Left lung (tissue), 10 donors: ENCODE measurements around the gene CAV1. TPM values are rescaled to one million over a fixed set of nuclear protein-coding genes. Genes with fewer than 3 reads are reported as not detected.

Source experiments
- ATAC-seq: fragments of 200-7000 bp; cut with Tn5 transposase; one replicate; pipeline ENCODE4 v1.9.1; 2020; ENCODE audit warnings: moderate library complexity
- DNase-seq, 4 donors: peaks; one replicate each; pipeline ENCODE4 v3.0.0-alpha.2; 2013 to 2020
- H3K27ac ChIP-seq, 2 donors: fragments of 200-600 bp; sonication (generic) in 1 of 2; one replicate each; pipeline versions ENCODE4 v1.5.0 to v1.8.0; 2020 to 2021
- H3K27me3 ChIP-seq, 2 donors: fragments of 200-600 bp; sonication (generic) in 1 of 2; one replicate each; pipeline versions ENCODE4 v1.5.0 to v1.8.0; 2020 to 2021
- H3K36me3 ChIP-seq, 2 donors: fragments of 200-600 bp; sonication (generic) in 1 of 2; one replicate each; pipeline versions ENCODE4 v1.5.0 to v1.8.0; 2020 to 2021
- H3K4me1 ChIP-seq, 2 donors: fragments of 200-600 bp; one replicate each; pipeline ENCODE4 v1.8.0; 2021
- H3K4me3 ChIP-seq, 2 donors: fragments of 200-600 bp; sonication (generic) in 1 of 2; one replicate each; pipeline versions ENCODE4 v1.5.0 to v1.8.0; 2020 to 2021; ENCODE audit warnings: mild to moderate bottlenecking in 1 of 2
- H3K9me3 ChIP-seq, 2 donors: fragments of 200-600 bp; sonication (generic) in 1 of 2; one replicate each; pipeline versions ENCODE4 v1.5.0 to v1.8.0; 2020 to 2021
- intact Hi-C, 2 donors: fragments of 100-400 bp; cut with DNase I; formaldehyde crosslinking; loops; one replicate each; pipeline versions ENCODE4 v1.11.2 to v1.14.2; 2022
- polyA plus RNA-seq, 6 donors: library from polyadenylated mRNA; unstranded; fragments of 120-200 nt; gene quantifications; one replicate each; pipeline ENCODE4 v1.2.1, GENCODE V29; 2013; ENCODE audit not compliant: insufficient read length in 6 of 6
- total RNA-seq, 2 donors: library from RNA; stranded (reverse); fragmentation: NEBNext Ultra II Directional; extraction: Animal tissue kit (Norgen Biotek cat#: 25700); gene quantifications; one replicate each; pipeline ENCODE4 v1.2.1, GENCODE V29; 2021
- TF ChIP-seq, protein P1 (sequence below), 2 donors: fragments of 200-600 bp; sonication (generic) in 1 of 2; IDR thresholded peaks; one replicate each; pipeline versions ENCODE4 v1.5.0 to v1.8.0; 2021; ENCODE audit warnings: antibody characterized with exemption in 2 of 2
- donor health status: DM: no; HTN: yes; CAD: no.
- donor health status: DM: no; HTN: no; CAD: no.

Gene CAV1
- total and polyA plus RNA-seq, 8 donors = 332 to 520 (median 402) TPM

DNA sequence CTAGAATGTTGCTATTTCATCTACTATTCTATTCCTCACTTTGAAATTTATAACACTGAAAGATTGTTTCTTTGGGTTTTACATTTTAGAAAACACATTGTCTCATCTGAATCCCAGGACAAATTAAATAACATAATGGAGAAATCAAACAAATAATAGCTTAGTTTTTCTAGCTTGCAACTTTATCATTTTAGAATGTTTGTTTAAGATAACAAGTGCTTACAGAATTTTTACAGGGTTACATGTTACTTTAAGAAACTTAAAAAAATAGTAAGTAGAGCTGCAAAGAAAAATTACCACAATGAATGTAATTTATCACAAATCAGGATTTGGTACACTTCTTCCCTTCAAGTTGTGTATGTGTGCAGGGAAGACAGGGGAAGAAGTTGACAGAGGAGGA is 14.0 kb upstream of the CAV1 start:
- H3K4me1 ChIP-seq = peaks cover 6 to 9% of the 10 kb centered on the region in 2 donors
- H3K9me3 ChIP-seq = no peaks in the 10 kb centered on the region
- peaks cover 0 to 8% of the 10 kb centered on the region in 2 donors for H3K36me3 ChIP-seq
- TF ChIP-seq, protein P1, sequence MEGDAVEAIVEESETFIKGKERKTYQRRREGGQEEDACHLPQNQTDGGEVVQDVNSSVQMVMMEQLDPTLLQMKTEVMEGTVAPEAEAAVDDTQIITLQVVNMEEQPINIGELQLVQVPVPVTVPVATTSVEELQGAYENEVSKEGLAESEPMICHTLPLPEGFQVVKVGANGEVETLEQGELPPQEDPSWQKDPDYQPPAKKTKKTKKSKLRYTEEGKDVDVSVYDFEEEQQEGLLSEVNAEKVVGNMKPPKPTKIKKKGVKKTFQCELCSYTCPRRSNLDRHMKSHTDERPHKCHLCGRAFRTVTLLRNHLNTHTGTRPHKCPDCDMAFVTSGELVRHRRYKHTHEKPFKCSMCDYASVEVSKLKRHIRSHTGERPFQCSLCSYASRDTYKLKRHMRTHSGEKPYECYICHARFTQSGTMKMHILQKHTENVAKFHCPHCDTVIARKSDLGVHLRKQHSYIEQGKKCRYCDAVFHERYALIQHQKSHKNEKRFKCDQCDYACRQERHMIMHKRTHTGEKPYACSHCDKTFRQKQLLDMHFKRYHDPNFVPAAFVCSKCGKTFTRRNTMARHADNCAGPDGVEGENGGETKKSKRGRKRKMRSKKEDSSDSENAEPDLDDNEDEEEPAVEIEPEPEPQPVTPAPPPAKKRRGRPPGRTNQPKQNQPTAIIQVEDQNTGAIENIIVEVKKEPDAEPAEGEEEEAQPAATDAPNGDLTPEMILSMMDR (IDR thresholded peaks at IDR 0.05) = no peak
- no peak for DNase-seq
- no peak overlapping the region for H3K4me3 ChIP-seq
- H3K27me3 ChIP-seq = no peaks in the 10 kb centered on the region
- peak overlapping the region; percentile 77 to 78 for H3K27ac ChIP-seq
- no peak for ATAC-seq
- intact Hi-C loops = no loop called here

DNA sequence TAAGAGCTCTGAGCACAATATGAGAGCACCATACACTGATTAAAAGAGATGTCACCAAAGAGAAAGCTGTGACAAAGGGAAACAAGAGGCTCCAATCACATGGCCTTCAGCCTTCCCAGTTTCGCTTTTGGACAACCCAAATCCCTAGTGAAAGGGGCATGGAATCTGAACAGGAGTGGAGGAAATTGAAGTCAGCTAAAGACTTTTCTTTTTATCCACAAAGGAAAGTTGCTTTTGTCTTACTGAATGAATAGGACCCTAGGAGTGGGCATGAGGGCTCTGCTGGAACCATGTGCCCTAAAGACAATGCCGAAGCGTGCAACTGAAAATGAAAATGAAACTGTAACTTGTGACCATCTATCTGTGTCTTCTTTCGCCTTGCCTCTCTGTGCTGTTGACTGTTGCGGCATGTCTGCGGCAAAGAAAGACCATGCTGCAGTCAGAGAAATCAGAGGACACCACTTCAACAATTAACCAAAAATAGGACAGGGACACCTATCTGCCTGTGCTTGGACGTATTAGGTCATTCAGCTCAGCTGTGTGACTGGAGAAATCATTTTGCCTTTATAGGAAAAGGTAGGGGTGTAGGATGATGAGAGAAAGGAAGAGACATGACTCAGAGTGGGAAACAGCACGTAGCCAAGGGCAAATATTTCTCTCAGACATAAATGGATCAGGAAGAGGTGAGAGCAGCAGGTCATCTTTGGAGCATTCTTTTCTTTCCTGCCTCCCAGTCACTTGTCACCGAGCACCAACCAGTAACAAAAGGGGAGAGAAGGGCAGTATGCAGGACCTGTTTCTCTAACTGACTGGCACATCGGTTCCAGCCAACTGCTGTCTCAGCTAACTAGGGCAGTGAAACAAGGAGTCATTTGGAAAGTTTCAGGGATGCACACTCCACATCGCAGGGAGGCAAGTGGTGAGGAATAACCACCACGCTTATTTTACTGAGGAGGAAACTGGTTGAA is 13.0 kb upstream of the CAV1 start:
- Histone ChIP-seq H3K4me3 (peak overlapping the region; percentile 10 to 38), H3K27ac (peak overlapping the region; percentile 77 to 78), H3K9me3 (no peaks in the 10 kb centered on the region), H3K4me1 (peaks cover 6 to 9% of the 10 kb centered on the region in 2 donors), H3K27me3 (no peaks in the 10 kb centered on the region), H3K36me3 (peaks cover 0 to 7% of the 10 kb centered on the region in 2 donors)
- DNase-seq (no peak), ATAC-seq (peak; percentile 66)
- intact Hi-C loops = no loop called here
- TF ChIP-seq, protein P1 (IDR thresholded peaks at IDR 0.05) = no peak

DNA sequence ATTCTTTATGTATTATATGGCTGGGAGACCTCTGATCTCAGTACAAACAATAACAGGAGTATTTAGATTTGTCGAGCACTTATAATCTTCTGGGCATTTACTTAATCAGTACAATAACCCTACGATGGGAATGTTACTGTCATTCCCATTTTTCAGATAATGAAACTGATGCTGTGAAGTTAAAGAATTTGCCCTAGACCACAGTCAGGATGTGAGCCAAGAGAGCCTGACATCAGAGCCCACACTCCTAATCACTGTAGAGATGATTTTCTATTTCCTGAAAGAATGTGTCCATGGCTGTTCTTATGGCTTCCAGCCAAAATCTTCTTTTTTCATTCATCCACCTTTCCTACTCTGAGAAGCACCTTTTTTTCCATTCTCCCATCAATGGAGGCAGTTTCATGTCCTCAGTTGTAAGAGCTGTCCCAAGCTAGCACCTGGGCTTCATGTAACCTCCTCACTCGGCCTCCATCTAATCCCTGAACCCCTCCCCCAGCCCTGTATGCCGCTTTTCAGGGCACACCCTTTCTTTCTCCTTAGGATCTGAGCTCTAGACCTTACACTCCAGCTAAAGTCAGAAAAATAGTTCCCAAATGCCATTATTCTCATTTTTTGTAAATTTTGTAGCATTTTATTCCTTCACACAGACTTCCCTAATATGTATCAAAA is 12.2 kb upstream of the CAV1 start:
- DNase-seq (no peak), ATAC-seq (peak; percentile 7)
- Histone ChIP-seq H3K4me3 (no peak overlapping the region), H3K36me3 (no peaks in the 10 kb centered on the region), H3K27me3 (no peaks in the 10 kb centered on the region), H3K9me3 (no peaks in the 10 kb centered on the region), H3K27ac (peak overlapping the region; percentile 77 to 78), H3K4me1 (peaks cover 6 to 9% of the 10 kb centered on the region in 2 donors)
- intact Hi-C loops = no loop called here
- TF ChIP-seq, protein P1 (IDR thresholded peaks at IDR 0.05) = no peak

DNA sequence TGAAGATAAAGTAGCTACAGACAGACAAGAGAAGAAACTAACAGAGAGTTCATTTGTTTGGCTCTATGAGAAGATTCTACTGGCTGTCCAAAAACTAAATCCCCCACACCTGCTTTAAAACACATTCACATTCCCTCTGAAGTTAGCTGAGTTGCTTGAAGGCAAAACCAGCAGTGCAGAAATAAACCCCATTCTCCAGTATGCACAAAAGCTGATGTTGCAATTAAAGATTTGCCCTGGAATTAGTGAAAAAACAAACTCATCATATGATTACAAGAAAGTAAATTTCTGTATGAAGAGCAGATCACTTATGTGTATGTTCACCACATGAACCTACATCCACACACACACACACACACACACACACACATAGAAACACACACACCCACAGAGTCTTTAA is 9.3 kb upstream of the CAV1 start:
- Histone ChIP-seq H3K4me3 (no peak overlapping the region), H3K27me3 (no peaks in the 10 kb centered on the region), H3K9me3 (no peaks in the 10 kb centered on the region), H3K36me3 (no peaks in the 10 kb centered on the region), H3K27ac (no peak overlapping the region), H3K4me1 (peaks cover 6 to 9% of the 10 kb centered on the region in 2 donors)
- DNase-seq = no peak
- no peak for ATAC-seq
- intact Hi-C loops = no loop called here
- TF ChIP-seq, protein P1 (IDR thresholded peaks at IDR 0.05) = no peak

DNA sequence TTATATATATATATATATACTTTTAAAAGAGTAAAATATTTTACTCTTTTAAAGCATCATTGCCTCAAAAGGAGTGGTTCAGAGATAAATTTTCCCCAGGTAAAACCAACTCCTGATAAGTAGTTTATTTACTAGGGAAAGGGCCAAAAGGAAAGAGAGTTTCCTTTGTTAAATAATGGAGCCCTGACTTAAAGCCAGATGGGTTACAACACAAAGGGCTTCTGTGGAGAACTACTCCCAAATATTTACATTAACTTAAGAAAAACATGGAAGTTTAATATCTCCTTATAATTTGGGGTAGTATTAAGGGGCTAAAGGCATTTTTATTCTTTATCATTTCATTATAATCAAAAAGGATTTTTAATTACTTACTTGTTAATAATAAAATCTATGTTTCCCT is 8.5 kb upstream of the CAV1 start:
- intact Hi-C loops = no loop called here
- Histone ChIP-seq H3K36me3 (no peaks in the 10 kb centered on the region), H3K27ac (no peak overlapping the region), H3K4me3 (no peak overlapping the region), H3K27me3 (no peaks in the 10 kb centered on the region), H3K9me3 (no peaks in the 10 kb centered on the region), H3K4me1 (peaks cover 0 to 1% of the 10 kb centered on the region in 2 donors)
- ATAC-seq (no peak), DNase-seq (no peak)
- TF ChIP-seq, protein P1 (IDR thresholded peaks at IDR 0.05) = no peak
